OCI-LY1 (cell line): ENCODE results near the gene LMBRD1.

Experiments used
- H2AFZ ChIP-seq: fragments of 200-600 bp; sonication (generic), shearing (Covaris generic); 2 replicates; pipeline ENCODE4 v1.6.0; 2014; ENCODE audit warnings: antibody characterized with exemption, mild to moderate bottlenecking, low read length
- H3F3A ChIP-seq: fragments of 200-600 bp; sonication (generic), shearing (Covaris generic); 2 replicates; pipeline ENCODE4 v1.6.0; 2014; ENCODE audit warnings: mild to moderate bottlenecking, antibody characterized with exemption, low read length, moderate library complexity; ENCODE audit not compliant: insufficient read depth
- H3K27ac ChIP-seq: fragments of 200-600 bp; sonication (generic); 2 replicates; pipeline ENCODE4 v1.5.1; 2014; ENCODE audit warnings: low read length, mixed run types, mild to moderate bottlenecking, low read depth; ENCODE audit not compliant: poor library complexity, severe bottlenecking
- H3K27me3 ChIP-seq: fragments of 200-600 bp; sonication (generic); 2 replicates; pipeline ENCODE4 v1.6.0; 2014; ENCODE audit warnings: antibody characterized with exemption, mild to moderate bottlenecking, low read length, moderate library complexity; ENCODE audit not compliant: insufficient read depth
- H3K36me3 ChIP-seq: fragments of 200-600 bp; sonication (generic); 2 replicates; pipeline ENCODE4 v1.6.1; 2014; ENCODE audit warnings: mild to moderate bottlenecking, antibody characterized with exemption, low read length, moderate library complexity, mixed read lengths; ENCODE audit not compliant: insufficient read depth
- H3K4me1 ChIP-seq: fragments of 200-600 bp; sonication (generic); 2 replicates; pipeline ENCODE4 v1.5.1; 2014; ENCODE audit warnings: mild to moderate bottlenecking, low read length, moderate library complexity; ENCODE audit not compliant: insufficient read depth, severe bottlenecking
- H3K4me2 ChIP-seq: fragments of 200-600 bp; sonication (generic), shearing (Covaris generic); 2 replicates; pipeline ENCODE4 v1.6.1; 2014; ENCODE audit warnings: low read length
- H3K4me3 ChIP-seq: fragments of 200-600 bp; sonication (generic); 2 replicates; pipeline ENCODE4 v1.5.1; 2014; ENCODE audit warnings: low read length, low read depth, mild to moderate bottlenecking, mixed read lengths; ENCODE audit not compliant: poor library complexity, severe bottlenecking
- H3K79me2 ChIP-seq: fragments of 200-600 bp; shearing (Covaris generic); 2 replicates; pipeline ENCODE4 v1.6.1; 2016; ENCODE audit warnings: mixed run types, low read length, mixed read lengths; ENCODE audit not compliant: insufficient read depth
- H3K9ac ChIP-seq: fragments of 200-600 bp; sonication (generic), shearing (Covaris generic); 2 replicates; pipeline ENCODE4 v1.6.1; 2014; ENCODE audit warnings: mild to moderate bottlenecking, low read length, mixed read lengths
- H3K9me2 ChIP-seq: fragments of 200-600 bp; sonication (generic), shearing (Covaris generic); 2 replicates; pipeline ENCODE4 v1.6.1; 2014; ENCODE audit warnings: low read depth, mild to moderate bottlenecking, low read length, mixed read lengths
- H3K9me3 ChIP-seq: fragments of 200-600 bp; shearing (Covaris generic); 2 replicates; pipeline ENCODE4 v1.6.1; 2014; ENCODE audit warnings: low read length, mixed read lengths
- H4K20me1 ChIP-seq: fragments of 200-600 bp; sonication (generic), shearing (Covaris generic); 2 replicates; pipeline ENCODE4 v1.6.0; 2016; ENCODE audit warnings: mild to moderate bottlenecking, low read length; ENCODE audit not compliant: insufficient read depth
- EZH2 ChIP-seq: fragments of 200-600 bp; sonication (generic), shearing (Covaris generic); IDR thresholded peaks from 2 replicates; pipeline ENCODE4 v1.8.0; 2017; ENCODE audit warnings: borderline replicate concordance, mixed run types, mild to moderate bottlenecking, antibody characterized with exemption, low read length, moderate library complexity, mixed read lengths
- TF ChIP-seq, protein P1 (sequence below): fragments of 200-600 bp; sonication (generic), shearing (Covaris generic); IDR thresholded peaks from 2 replicates; pipeline ENCODE4 v1.5.1; 2017; ENCODE audit warnings: mild to moderate bottlenecking, antibody characterized with exemption, low read length, moderate library complexity, mixed read lengths

Gene LMBRD1

DNA sequence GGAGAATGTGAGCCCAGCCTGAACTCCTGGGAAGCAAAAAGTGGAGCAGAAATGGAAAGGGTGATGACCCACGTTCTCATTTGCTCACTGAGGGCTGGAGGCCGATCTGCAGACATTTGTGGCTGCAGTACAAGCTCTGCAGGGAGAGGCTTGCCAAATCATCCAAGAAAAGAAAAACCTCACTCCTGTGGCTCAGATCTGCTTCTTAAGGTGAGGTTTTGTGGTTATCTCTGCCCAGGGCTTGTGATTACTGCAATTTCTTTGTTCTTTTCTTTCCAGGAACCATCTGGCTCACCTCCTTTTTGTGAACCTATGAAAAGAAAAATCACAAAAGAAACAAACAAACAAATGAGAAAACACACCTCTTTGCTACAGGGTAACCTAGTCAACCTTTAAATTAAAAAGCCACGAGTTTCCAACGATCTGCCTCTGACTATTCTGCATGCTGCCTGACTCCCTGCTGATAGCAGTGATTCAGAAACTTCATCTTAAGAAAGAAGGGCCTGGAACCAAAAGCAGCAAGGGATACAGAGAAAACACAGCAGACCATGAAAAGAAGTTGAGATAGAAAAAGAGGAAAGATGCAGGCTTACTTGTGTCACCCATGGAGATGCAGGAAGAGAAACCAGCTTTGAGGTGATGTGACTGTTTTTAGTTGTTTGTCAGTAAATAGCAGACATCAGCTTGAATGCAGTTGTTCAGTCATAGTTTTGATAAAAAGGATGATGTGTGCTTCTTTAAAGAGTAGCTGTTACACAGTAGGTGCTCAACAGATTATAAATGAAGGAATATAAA, 165.1 kb downstream of the LMBRD1 start:
- no peaks in the 10 kb centered on the region for H3K9me3 ChIP-seq
- H3K36me3 ChIP-seq: no peaks in the 10 kb centered on the region

DNA sequence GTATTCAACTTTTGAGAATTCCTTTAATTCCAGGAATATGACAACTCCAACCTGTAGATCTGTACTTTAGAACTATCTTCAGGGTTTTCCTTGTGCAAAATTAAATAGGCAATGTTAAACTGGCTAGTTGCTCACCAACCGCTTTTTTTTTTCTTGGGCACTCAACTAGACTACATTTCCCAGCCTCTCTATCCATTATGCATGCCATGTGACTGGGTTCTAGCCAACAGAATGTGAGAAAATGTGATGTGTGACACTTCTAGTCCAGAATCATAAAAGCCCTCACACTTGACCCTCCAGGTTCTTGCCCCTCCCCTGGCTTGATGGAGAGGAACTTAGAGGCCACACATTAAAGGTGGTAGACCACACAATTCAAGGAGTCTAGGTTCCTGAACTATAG, 166.0 kb downstream of the LMBRD1 start:
- Histone ChIP-seq H3K4me1 (no peaks in the 10 kb centered on the region), H3K9ac (no peak overlapping the region), H3K4me2 (no peak overlapping the region), H4K20me1 (no peaks in the 10 kb centered on the region), H3F3A (no peaks in the 10 kb centered on the region), H3K79me2 (no peaks in the 10 kb centered on the region), H3K36me3 (no peaks in the 10 kb centered on the region), H3K27ac (no peak overlapping the region), H3K4me3 (no peak overlapping the region), H3K27me3 (no peaks in the 10 kb centered on the region), H3K9me2 (no peaks in the 10 kb centered on the region), H3K9me3 (no peaks in the 10 kb centered on the region), H2AFZ (no peak overlapping the region)
- TF ChIP-seq EZH2: no peak
- TF ChIP-seq, protein P1, sequence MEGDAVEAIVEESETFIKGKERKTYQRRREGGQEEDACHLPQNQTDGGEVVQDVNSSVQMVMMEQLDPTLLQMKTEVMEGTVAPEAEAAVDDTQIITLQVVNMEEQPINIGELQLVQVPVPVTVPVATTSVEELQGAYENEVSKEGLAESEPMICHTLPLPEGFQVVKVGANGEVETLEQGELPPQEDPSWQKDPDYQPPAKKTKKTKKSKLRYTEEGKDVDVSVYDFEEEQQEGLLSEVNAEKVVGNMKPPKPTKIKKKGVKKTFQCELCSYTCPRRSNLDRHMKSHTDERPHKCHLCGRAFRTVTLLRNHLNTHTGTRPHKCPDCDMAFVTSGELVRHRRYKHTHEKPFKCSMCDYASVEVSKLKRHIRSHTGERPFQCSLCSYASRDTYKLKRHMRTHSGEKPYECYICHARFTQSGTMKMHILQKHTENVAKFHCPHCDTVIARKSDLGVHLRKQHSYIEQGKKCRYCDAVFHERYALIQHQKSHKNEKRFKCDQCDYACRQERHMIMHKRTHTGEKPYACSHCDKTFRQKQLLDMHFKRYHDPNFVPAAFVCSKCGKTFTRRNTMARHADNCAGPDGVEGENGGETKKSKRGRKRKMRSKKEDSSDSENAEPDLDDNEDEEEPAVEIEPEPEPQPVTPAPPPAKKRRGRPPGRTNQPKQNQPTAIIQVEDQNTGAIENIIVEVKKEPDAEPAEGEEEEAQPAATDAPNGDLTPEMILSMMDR: no peak

More for the DNA sequence above, 165.1 kb downstream of the LMBRD1 start:
- H4K20me1 ChIP-seq: no peaks in the 10 kb centered on the region
- no peak overlapping the region for H3K9ac ChIP-seq
- no peak for TF ChIP-seq EZH2
- TF ChIP-seq, protein P1: no peak
- H3K79me2 ChIP-seq: no peaks in the 10 kb centered on the region
- no peaks in the 10 kb centered on the region for H3K4me1 ChIP-seq
- H3K9me2 ChIP-seq: no peaks in the 10 kb centered on the region
- H3F3A ChIP-seq: no peaks in the 10 kb centered on the region
- H3K4me3 ChIP-seq: no peak overlapping the region
- no peaks in the 10 kb centered on the region for H3K27me3 ChIP-seq
- no peak overlapping the region for H3K27ac ChIP-seq
- no peak overlapping the region for H3K4me2 ChIP-seq
- H2AFZ ChIP-seq: no peak overlapping the region

DNA sequence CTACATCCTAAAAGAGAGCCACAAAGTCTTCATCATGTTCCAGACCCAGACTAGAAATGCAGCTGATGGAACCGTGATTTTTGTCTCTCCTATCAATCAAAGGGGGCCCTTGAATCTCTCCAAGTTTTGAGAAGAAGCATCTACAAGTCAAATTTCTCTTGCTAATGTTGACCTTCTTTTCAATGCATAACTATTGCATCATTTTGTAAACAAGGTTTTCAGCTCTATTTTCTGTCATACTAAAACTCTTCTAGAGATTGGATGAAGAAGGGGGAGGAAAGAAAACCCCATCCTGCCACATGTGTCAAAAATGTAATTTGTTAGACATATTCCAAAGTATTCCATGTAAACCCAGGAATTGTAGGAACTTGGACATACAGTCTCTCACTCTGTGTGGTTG, 169.2 kb downstream of the LMBRD1 start:
- TF ChIP-seq, protein P1: no peak
- TF ChIP-seq EZH2: no peak
- Histone ChIP-seq H4K20me1 (no peaks in the 10 kb centered on the region), H3K9me2 (no peaks in the 10 kb centered on the region), H3K27ac (no peak overlapping the region), H3K27me3 (no peaks in the 10 kb centered on the region), H3K9ac (no peak overlapping the region), H3K4me1 (no peaks in the 10 kb centered on the region), H3K9me3 (no peaks in the 10 kb centered on the region), H3K36me3 (no peaks in the 10 kb centered on the region), H3F3A (no peaks in the 10 kb centered on the region), H2AFZ (no peak overlapping the region), H3K4me2 (no peak overlapping the region), H3K4me3 (no peak overlapping the region), H3K79me2 (no peaks in the 10 kb centered on the region)
